Hematopoietic multipotent progenitor cell treated with erythropoietin and hydrocortisone succinate and interleukin-3 and kit ligand, for 15 days (in vitro differentiated cells): ENCODE measurements around the gene CYP11A1.

ENCODE experiments used
- DNase-seq: peaks from one replicate; pipeline ENCODE4 v3.0.0-alpha.2; 2015; ENCODE audit warnings: low spot score

Gene CYP11A1

GRCh38 chr15:74367296-74367854 lies at the start of gene CYP11A1:
Gene CYP11A1, minus strand, starts transcription at chr15:74367646. Its CDS starts 61 bp downstream, at chr15:74367585.
- no peak for DNase-seq

- DNase-seq: no peak
These were observed 49.8 kb upstream of the CYP11A1 start for GRCh38 chr15:74417225-74417624.

GRCh38 chr15:74415966-74416916 lies 48.8 kb upstream of the CYP11A1 start:
- DNase-seq: no peak

- DNase-seq: no peak
These were observed 47.3 kb upstream of the CYP11A1 start for GRCh38 chr15:74414603-74415338.

- DNase-seq: no peak
These were observed 46.7 kb upstream of the CYP11A1 start for GRCh38 chr15:74414081-74414580.

GRCh38 chr15:74413350-74414080 lies 46.1 kb upstream of the CYP11A1 start:
- DNase-seq: no peak

- DNase-seq: no peak
These were observed 44.7 kb upstream of the CYP11A1 start for GRCh38 chr15:74412159-74412558.

- no peak for DNase-seq
These were observed 44.2 kb upstream of the CYP11A1 start for GRCh38 chr15:74411686-74412085.

GRCh38 chr15:74410502-74410901 lies 43.1 kb upstream of the CYP11A1 start:
- no peak for DNase-seq

- no peak for DNase-seq
These were observed 41.8 kb upstream of the CYP11A1 start for GRCh38 chr15:74409225-74409624.

GRCh38 chr15:74408815-74409214 lies 41.4 kb upstream of the CYP11A1 start:
- DNase-seq: no peak

GRCh38 chr15:74408385-74408784 lies 40.9 kb upstream of the CYP11A1 start:
- no peak for DNase-seq

- DNase-seq: no peak
These were observed 39.7 kb upstream of the CYP11A1 start for GRCh38 chr15:74406992-74407705.

GRCh38 chr15:74406517-74406916 lies 39.1 kb upstream of the CYP11A1 start:
- no peak for DNase-seq

GRCh38 chr15:74405823-74406222 lies 38.4 kb upstream of the CYP11A1 start:
- DNase-seq: no peak

GRCh38 chr15:74403991-74404563 lies 36.6 kb upstream of the CYP11A1 start:
- no peak for DNase-seq

- no peak for DNase-seq
These were observed 36.1 kb upstream of the CYP11A1 start for GRCh38 chr15:74403588-74403919.

GRCh38 chr15:74402873-74403587 lies 35.6 kb upstream of the CYP11A1 start:
- DNase-seq: no peak

GRCh38 chr15:74402337-74402841 lies 34.9 kb upstream of the CYP11A1 start:
- no peak for DNase-seq
